HepG2 (cell line): ENCODE data around the gene PFN4. TPM values are rescaled to one million over a fixed set of nuclear protein-coding genes. Genes with fewer than 3 reads are reported as not detected.

Experiments
- ARID5B ChIP-seq: IDR thresholded peaks from 2 replicates; pipeline ENCODE4 v1.4.0; 2020; ENCODE audit warnings: mild to moderate bottlenecking, missing genetic modification reagents
- E2F5 ChIP-seq: sonication (generic); formaldehyde crosslinking; conservative IDR thresholded peaks from 2 replicates; pipeline ENCODE4 v1.4.0; 2020; ENCODE audit warnings: missing genetic modification reagents
- NCOA1 ChIP-seq: sonication (generic); formaldehyde crosslinking; IDR thresholded peaks from 2 replicates; pipeline ENCODE4 v1.9.0; 2021; ENCODE audit warnings: missing genetic modification reagents
- REXO4 ChIP-seq: sonication (generic); formaldehyde crosslinking; IDR thresholded peaks from 2 replicates; pipeline ENCODE4 v1.8.0; 2022; ENCODE audit warnings: missing genetic modification reagents, mild to moderate bottlenecking, borderline replicate concordance
- TEAD3 ChIP-seq: optimal IDR thresholded peaks from 2 replicates; pipeline ENCODE3; 2016; ENCODE audit warnings: borderline replicate concordance
- ZNF280D ChIP-seq: sonication (generic); formaldehyde crosslinking; IDR thresholded peaks from 2 replicates; pipeline ENCODE4 v1.5.1; 2020; ENCODE audit warnings: mild to moderate bottlenecking, missing genetic modification reagents
- ZNF564 ChIP-seq: sonication (generic); formaldehyde crosslinking; IDR thresholded peaks from 2 replicates; pipeline ENCODE4 v1.8.1; 2023; ENCODE audit warnings: mild to moderate bottlenecking, missing genetic modification reagents
- polyA plus RNA-seq, 8 experiments: library from polyadenylated mRNA; depleted of rRNA in 3 of 8; stranded (reverse) in 7 of 8; unstranded in 1 of 8; fragments of >200 nt; fragmentation: Illumina TruSeq in 4 of 8; extraction: Trizol in 4 of 8; gene quantifications; 2 replicates each; pipeline versions ENCODE4 v1.2.1 to v1.2.3, GENCODE V29; 2011 to 2016; ENCODE audit warnings: low read depth in 4 of 8, missing spikeins in 1 of 8, mixed read lengths in 1 of 8; ENCODE audit not compliant: insufficient read depth in 1 of 8
- total RNA-seq, 5 experiments: library from RNA; depleted of rRNA; stranded (reverse); fragments of >200 nt; fragmentation: Illumina TruSeq; extraction: Trizol; gene quantifications; 2 replicates each; pipeline ENCODE4 v1.2.3, GENCODE V29; 2016; ENCODE audit warnings: low read depth in 1 of 5

Gene PFN4
- total and polyA plus RNA-seq, 2 of the 13 experiments (the other 11 are each of a cell fraction or from before 2014, with no cell fraction given) = 0.12 to 0.20 TPM

- TF ChIP-seq ARID5B (CRISPR knock-in tag) (no peak), ZNF564 (no peak), E2F5 (CRISPR knock-in tag) (no peak), NCOA1 (CRISPR knock-in tag) (no peak), TEAD3 (no peak), REXO4 (CRISPR knock-in tag) (no peak), ZNF280D (CRISPR knock-in tag) (no peak)
Measured at GRCh38 chr2:24073816-24074215, 49.3 kb downstream of the PFN4 start (continued).
